Adipocyte (in vitro differentiated cells): ENCODE data around the gene CRB3.

ENCODE experiments used
- DNase-seq: peaks from one replicate; pipeline ENCODE4 v3.0.0-alpha.2; 2015; ENCODE audit warnings: low read depth
- H3K27me3 ChIP-seq: replicated peaks from 2 replicates; pipeline ENCODE4 v1.7.0; 2013; ENCODE audit warnings: mild to moderate bottlenecking, low read length, moderate library complexity; ENCODE audit not compliant: control insufficient read depth, insufficient read depth
- H3K36me3 ChIP-seq: 2 replicates; pipeline ENCODE4 v1.7.0; 2013; ENCODE audit warnings: low read length, mild to moderate bottlenecking, moderate library complexity; ENCODE audit not compliant: control insufficient read depth, insufficient read depth, severe bottlenecking
- H3K4me1 ChIP-seq: 2 replicates; pipeline ENCODE4 v1.7.0; 2013; ENCODE audit warnings: mild to moderate bottlenecking, low read length, moderate library complexity; ENCODE audit not compliant: control insufficient read depth, insufficient read depth
- H3K4me3 ChIP-seq: 2 replicates; pipeline ENCODE4 v1.7.0; 2013; ENCODE audit warnings: mild to moderate bottlenecking, low read length, moderate library complexity
- H3K9ac ChIP-seq: 2 replicates; pipeline ENCODE4 v1.7.0; 2013; ENCODE audit warnings: mild to moderate bottlenecking, low read length, moderate library complexity
- H3K9me3 ChIP-seq: 2 replicates; pipeline ENCODE4 v1.7.0; 2013; ENCODE audit warnings: mild to moderate bottlenecking, low read length, moderate library complexity; ENCODE audit not compliant: control insufficient read depth

CRB3 gene

GRCh38 chr19:6473647-6474046, 9.6 kb downstream of the CRB3 start:
- DNase-seq: no peak
- no peak overlapping the region for H3K9ac ChIP-seq
- H3K36me3 ChIP-seq: no peaks in the 10 kb centered on the region
- no peak overlapping the region for H3K4me3 ChIP-seq
- no peaks in the 10 kb centered on the region for H3K4me1 ChIP-seq
- H3K9me3 ChIP-seq: no peaks in the 10 kb centered on the region
- peaks cover 22% of the 10 kb centered on the region for H3K27me3 ChIP-seq

DNA sequence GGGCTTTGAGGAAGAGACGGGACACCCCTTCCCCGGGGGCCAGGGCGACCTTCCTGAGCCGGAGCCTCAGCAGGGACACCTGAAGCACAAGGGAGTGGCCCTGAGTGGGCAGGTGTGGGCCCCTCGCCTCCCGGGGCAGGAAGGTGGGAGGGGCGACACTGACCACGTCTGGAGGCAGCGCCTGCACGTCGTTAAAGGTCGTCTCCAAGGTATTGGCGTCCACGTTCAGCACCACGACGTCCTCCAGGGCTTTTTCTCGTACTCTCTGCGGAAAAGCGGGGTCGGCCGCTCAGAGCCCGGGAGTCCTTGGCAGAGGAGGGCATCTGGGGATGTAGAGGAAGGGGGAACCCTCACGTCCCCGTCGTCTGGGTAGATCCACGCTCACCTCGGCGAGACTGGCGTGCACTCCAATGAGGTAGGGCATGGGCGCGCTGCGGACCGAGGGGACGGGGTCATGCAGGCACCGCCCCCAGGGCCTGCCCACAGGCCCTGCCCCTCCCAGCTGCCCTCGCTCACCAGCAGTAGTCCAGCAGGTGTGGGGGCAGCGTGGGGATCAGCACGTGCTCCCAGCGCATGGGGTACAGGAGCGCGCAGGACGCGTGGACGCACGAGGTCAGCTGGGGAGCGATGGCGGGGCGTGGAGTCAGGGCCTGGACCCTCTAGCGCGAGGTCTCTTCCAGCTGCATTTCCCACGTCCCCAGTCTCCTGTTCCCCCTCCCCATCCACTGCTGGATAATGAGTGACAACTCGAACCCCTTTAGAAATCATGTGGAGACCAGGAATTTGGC, 11.4 kb downstream of the CRB3 start:
- no peak for DNase-seq
- peaks cover 21% of the 10 kb centered on the region for H3K27me3 ChIP-seq
- H3K4me1 ChIP-seq: no peaks in the 10 kb centered on the region
- no peak overlapping the region for H3K4me3 ChIP-seq
- no peaks in the 10 kb centered on the region for H3K36me3 ChIP-seq
- H3K9ac ChIP-seq: no peak overlapping the region
- no peaks in the 10 kb centered on the region for H3K9me3 ChIP-seq

GRCh38 chr19:6476155-6476895, 12.3 kb downstream of the CRB3 start:
- Histone ChIP-seq H3K36me3 (no peaks in the 10 kb centered on the region), H3K9ac (no peak overlapping the region), H3K4me1 (no peaks in the 10 kb centered on the region), H3K9me3 (no peaks in the 10 kb centered on the region), H3K4me3 (no peak overlapping the region), H3K27me3 (peaks cover 24% of the 10 kb centered on the region)
- peak; percentile 52 for DNase-seq

DNA sequence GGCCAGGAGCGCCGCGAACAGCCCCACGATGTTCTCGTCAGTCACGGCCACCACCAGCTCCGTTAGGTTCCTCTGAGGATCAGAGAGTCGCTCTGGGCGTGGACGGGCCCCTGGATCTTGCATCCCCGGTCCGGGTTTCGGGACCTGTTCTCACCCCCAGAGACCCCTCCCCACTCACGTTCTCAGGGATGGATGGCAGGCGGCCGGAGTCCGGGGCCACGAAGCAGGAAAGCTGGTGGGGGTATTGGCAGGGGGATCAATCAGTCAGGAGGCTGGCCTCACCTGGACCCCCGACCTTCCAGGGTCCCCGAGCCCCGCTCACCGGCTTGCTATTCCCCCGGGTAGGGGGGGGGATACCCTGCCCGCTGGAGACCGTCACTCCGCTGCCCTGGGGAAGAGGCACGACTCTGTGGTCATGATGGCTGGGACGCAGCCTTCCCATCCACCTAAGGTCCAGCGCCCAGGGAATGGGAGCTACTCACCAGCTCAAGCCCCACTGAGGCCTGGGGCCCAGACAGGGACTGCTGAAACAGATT, 12.9 kb downstream of the CRB3 start:
- Histone ChIP-seq H3K9me3 (no peaks in the 10 kb centered on the region), H3K36me3 (no peaks in the 10 kb centered on the region), H3K4me3 (no peak overlapping the region), H3K27me3 (peaks cover 25% of the 10 kb centered on the region), H3K4me1 (no peaks in the 10 kb centered on the region), H3K9ac (no peak overlapping the region)
- DNase-seq: no peak

- Histone ChIP-seq H3K9ac (no peak overlapping the region), H3K9me3 (no peaks in the 10 kb centered on the region), H3K4me1 (no peaks in the 10 kb centered on the region), H3K36me3 (no peaks in the 10 kb centered on the region), H3K4me3 (no peak overlapping the region), H3K27me3 (peaks cover 27% of the 10 kb centered on the region)
- no peak for DNase-seq
Measured at GRCh38 chr19:6478815-6479214, 14.7 kb downstream of the CRB3 start.

GRCh38 chr19:6479836-6480398, 15.8 kb downstream of the CRB3 start:
- Histone ChIP-seq H3K4me3 (no peak overlapping the region), H3K9me3 (no peaks in the 10 kb centered on the region), H3K27me3 (peaks cover 27% of the 10 kb centered on the region), H3K36me3 (no peaks in the 10 kb centered on the region), H3K4me1 (no peaks in the 10 kb centered on the region), H3K9ac (no peak overlapping the region)
- DNase-seq: no peak

DNA sequence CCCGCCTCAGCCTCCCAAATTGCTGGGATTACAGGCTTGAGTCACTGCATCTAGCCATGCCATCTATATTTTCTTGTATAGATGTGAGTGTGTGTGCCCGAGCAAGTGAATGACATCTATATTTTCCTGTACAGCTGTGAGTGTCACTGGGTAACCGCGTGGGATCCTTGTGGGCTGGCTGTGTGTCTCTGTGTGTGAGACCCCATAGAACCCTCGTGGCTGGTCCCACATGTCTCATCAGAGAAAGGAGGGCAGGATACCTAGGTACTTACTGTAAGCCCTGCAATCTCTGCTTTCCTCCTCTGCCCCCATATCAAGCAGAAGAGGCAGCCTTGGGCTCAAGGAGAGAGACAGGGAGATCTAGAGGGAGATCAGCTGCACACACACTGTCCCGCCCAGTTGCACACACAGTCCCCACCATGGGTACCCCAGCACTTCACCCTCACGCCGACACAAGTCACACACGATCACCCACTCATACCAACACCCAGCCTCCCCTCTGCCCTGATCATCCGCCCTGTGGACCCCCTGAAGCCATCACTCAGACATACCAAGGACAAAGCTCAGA, 16.9 kb downstream of the CRB3 start:
- Histone ChIP-seq H3K9ac (no peak overlapping the region), H3K4me3 (no peak overlapping the region), H3K27me3 (peaks cover 18% of the 10 kb centered on the region), H3K4me1 (peaks cover 3% of the 10 kb centered on the region), H3K9me3 (no peaks in the 10 kb centered on the region), H3K36me3 (no peaks in the 10 kb centered on the region)
- no peak for DNase-seq

DNA sequence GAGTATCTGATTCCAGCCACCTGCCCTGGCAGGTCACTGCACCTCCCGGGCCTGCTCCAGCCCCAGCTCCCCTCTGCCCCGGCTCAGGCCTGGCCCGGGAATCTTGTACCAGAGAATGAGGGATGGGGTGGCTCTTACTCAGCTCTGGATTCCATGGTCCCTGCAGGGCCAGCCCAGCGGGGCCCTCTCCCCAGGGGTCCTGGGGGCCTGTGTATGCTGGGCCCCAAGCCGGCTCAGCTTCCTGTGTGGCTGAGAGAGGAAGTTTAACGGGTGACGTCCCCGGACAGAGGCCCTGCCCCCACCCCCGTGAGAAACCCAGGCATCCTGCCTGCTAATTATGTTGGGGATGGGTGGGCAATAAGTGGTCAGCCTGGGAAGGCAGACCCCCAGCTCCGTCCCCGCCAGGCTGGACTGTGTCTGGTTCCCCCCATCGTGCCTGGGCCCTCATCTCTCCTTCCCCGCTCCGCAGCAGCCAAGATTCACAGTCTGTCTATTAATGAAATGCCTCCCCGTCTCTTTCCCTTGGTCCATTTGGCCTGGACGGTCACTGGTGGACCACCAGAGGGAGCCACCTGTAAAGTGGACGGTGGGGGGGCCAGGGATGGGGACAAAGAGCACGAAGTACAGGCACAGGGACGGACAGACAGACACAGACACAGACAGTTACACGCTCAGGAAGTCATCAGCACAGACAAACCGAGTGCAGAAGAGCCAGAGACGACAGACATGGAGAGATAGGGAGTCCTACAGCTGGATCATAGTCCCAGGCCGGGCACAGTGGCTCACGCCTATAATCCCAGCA, 17.7 kb downstream of the CRB3 start, which contains the start of gene DENND1C:
DENND1C (minus strand) TSS at position 247 of the 802 bp plus-strand sequence; CDS start at position 155, 92 bp downstream.
- peak; percentile 14 for DNase-seq
- Histone ChIP-seq H3K36me3 (no peaks in the 10 kb centered on the region), H3K9me3 (no peaks in the 10 kb centered on the region), H3K4me3 (no peak within 1 kb of the TSS), H3K9ac (no peak within 1 kb of the TSS), H3K4me1 (peaks cover 3% of the 10 kb centered on the region), H3K27me3 (peaks cover 10% of the 10 kb centered on the region)

DNA sequence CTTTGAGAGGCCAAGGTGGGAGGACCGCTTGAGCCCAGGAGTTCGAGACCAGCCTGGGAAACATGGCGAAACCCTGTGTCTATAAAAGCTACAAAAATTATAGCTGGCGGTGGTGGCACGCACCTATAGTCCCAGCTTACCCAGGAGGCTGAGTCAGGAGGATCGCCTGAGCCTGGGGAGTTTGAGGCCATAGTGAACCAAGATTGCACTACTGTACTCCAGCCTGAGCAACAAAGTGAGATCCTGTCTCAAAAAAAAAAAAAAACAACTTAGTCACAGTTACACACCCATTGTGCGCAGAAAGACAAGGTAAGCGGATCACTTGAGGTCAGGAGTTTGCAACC, 18.2 kb downstream of the CRB3 start:
- Histone ChIP-seq H3K36me3 (no peaks in the 10 kb centered on the region), H3K4me1 (peaks cover 3% of the 10 kb centered on the region), H3K9me3 (no peaks in the 10 kb centered on the region), H3K4me3 (no peak overlapping the region), H3K27me3 (peaks cover 6% of the 10 kb centered on the region), H3K9ac (no peak overlapping the region)
- no peak for DNase-seq

GRCh38 chr19:6483235-6483634, 19.2 kb downstream of the CRB3 start:
- H3K9me3 ChIP-seq: no peaks in the 10 kb centered on the region
- no peak overlapping the region for H3K4me3 ChIP-seq
- H3K36me3 ChIP-seq: no peaks in the 10 kb centered on the region
- peaks cover 3% of the 10 kb centered on the region for H3K4me1 ChIP-seq
- H3K27me3 ChIP-seq: peaks cover 6% of the 10 kb centered on the region
- no peak for DNase-seq
- no peak overlapping the region for H3K9ac ChIP-seq
